ENCODE measurements around the gene AFF1. TPM values are rescaled to one million over a fixed set of nuclear protein-coding genes. Genes with fewer than 3 reads are reported as not detected.
A peak's percentile ranks its signal among the peaks of the same experiment; 100 is the strongest.
"Not testable (repeated sequence)": the region's sequence is repeated elsewhere in the genome, so short reads cannot be mapped to it uniquely, and the experiment has no call there.

AFF1 gene
- total RNA-seq, 1 experiment from 2014 or later: 22.6 TPM

DNA sequence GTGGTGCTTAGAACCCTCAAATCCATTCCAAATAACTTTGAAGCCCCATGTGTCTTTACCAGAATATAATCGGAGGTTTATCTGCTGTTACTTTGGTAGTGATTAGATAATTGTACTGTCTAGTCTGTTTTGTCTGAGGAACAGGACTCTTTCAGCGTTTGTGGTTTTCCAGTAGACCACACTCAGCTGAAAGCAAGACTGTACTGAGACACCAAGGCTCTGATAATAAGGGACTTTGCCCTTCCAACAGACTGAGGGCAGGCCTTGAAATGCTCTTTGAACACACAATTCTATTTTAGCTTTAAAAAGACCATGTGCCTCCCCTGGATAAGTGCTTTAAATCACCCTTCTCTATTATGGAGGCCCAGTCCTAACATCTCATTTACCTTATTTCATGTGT is 209.5 kb downstream of the AFF1 start:
- DNase-seq (ENCODE audit: low spot score): no peak

DNA sequence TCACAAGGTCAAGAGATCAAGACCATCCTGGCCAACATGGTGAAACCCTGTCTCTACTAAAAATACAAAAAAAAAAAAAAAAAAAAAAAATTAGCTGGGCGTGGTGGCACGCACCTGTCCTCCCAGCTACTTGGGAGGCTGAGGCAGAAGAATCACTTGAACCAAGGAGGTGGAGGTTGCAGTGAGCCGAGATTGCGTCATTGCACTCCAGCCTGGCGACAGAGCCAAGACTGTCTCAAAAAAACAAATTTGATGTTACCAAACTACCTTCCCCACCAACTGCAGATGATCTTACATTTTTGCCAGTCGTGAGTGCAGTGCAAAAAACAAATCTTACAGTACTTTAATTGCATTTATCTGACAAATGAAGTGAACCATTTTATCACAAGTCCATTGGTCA is 211.1 kb downstream of the AFF1 start:
- not testable (repeated sequence) for DNase-seq (ENCODE audit: low spot score)

DNA sequence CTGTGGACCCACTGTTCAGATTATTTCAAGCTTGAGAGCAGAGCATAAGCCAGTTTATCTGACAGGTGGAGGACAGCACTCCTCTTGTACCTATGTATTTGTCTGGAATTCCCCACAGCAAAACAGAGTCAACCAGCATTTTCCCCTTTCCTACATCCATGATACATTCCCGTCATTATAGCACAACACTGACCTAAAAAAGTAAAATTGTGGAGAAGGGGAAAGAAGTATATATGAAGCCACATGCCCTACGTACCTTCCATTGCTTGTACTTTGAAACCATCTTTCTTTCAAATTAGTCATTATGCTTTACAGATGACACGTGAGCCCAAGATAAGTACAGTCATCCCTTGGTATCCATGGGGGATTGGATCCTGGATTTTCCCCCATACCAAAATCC is 212.3 kb downstream of the AFF1 start:
- DNase-seq (ENCODE audit: low spot score): no peak

DNA sequence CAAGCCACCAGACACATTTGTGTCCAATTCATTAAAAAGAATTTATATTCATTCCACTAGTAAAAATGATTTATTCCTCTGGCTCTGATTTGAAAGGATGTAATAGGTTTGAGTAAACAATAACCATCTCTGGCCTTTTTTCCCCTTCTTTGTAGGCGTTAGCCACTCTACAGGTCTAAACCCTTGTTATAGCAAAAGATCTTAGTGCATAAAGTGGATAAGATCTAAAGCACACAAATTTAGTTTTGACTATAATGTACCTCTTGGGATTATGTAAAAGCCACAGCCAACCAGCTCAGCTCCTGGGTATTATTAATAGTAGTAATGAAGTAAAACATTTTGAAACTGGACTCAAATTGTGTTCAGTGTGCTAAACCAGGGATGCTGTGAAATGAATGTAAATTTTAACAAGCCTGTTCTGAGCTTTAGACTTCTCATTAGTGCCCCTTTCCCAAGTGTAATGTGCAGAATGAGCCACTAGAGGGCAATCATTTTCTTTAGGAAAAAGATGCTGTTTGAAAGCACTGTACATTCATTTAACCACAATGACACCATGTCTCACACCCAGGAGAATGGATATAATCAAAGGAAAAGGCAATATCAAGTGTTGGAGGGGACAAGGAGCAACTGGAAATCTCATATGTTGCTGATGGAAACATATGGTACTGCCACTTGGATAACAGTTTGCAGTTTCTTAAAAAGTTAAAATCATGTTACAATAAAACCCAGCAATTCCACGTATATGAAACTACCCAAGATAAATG is 215.9 kb downstream of the AFF1 start:
- DNase-seq (ENCODE audit: low spot score): peak; percentile 94

DNA sequence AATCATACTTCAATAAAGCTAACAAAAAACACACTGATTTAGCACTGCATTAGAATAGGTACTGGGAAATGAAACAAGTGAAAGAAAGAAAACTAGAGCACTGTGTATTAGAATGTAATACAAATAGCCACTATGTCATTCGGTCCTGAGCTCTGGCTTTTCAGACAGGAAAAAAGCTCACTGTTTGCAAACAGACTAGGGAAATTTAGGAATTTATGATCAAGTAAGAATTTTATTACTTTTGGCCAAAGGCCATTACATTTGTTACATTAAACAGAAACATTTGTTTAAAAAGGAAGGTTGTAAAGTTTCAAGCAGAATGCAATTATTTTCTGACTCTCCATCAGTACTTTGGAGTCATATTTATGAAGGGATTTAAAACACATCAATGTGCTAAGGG is 216.9 kb downstream of the AFF1 start:
- no peak for DNase-seq (ENCODE audit: low spot score)

DNA sequence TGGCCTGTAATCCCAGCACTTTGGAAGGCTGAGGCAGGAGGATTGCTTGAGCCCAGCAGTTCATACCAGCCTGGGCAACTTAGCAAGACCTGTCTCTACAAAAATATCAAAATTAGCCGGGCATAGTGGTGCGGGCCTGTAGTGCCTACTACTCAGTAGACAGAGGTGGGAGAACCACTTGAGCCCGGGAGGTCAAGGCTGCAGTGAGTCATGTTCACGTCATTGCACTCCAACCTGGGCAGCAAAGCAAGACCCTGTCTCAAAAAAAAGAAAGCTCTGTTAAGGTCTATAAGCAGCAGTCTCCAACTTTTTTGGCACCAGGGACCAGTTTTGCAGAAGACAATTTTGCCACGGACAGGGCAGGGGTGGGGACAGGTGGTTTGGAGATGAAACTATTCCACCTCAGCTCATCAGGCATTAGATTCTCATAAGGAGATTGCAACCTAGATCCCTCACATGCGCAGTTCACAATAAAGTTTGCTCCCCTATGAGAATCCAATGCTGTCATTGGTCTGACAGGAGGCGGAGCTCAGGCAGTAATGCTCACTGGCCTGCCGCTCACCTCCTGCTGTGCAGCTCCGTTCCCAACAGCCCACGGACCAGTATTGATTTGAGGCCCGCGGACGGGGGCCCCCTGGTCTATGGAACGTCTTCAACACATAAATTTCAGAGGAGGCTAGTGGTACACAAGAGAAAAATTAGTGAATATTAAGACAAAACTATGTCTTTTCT is 217.7 kb downstream of the AFF1 start:
- DNase-seq (ENCODE audit: low spot score): no peak

DNA sequence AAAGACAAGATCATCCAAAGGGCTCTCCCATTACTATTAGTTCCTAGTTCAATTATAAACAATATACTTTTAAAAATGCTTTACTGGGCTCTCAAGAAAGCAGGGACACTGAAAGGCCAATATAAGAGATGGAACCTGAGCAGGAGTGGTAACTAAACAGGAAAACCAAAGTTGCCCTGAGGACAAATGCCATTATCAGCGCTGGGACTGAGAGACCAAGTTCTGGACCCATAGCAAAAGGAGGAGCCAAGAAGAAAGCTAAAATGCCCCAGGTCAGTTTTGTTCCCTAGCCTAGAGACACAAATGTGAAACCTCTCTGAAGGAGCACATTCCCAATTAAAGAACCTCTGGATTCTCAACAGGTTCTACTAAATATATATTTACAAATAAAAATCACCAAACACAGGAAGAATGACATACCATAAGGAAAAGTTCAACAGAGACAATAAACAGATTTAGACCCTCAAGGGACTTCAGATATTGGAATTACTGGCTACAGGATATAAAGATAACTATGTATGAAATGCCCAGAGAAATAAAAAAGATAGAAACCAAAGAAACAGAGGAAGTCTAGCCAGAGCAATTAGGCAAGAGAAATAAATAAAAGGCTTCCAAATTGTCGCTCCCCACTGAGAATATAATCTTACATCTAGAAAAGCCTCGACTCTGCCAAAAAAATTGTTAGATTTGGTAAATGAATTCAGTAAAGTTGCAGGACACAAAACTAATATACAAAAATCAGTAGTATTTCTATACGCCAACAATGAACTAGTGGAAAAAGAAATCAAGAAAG is 218.5 kb downstream of the AFF1 start:
- DNase-seq (ENCODE audit: low spot score): no peak

DNA sequence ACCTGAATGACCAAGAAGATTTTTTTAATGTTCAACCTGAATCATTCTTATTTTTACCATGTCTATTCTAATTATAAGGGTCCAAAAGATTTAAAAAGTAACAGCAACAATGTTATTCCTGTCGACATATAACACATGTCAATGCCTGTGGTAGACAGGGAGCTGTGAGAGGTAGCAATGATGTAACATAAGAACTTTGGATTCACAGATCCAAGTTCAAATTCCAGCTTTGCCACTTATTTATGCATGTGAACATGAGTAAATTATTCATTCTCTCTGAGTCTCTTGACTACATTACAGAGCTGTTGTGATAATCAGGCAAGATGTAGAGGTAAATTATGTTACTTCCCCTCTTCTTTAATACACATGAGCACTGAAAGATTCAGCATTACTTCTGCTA is 231.1 kb downstream of the AFF1 start:
- no peak for DNase-seq (ENCODE audit: low spot score)

DNA sequence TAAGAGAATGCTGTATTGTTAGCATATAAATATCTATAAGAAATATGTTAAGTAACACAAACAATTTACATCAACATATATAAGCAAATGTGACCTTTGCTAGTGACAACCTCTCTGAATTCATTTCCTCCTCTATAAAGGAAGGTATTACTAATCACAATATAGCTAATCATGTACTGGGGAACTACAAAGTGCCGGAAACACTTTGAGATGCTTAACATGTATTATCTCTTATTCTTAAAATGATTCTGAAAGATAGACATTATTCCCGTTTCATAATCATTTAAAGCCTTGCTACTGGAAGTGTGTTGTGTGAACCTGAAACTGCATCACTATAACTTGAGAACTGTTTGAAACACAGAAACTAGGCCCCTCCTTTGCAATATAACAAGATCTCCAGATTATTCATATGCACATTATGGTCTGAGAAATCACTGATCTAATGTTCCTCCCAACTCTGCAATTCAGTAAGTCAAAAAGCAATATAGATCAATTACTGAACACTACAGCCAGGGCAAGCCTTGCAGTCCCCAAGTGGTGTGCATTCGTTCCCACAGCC is 231.6 kb downstream of the AFF1 start:
- no peak for DNase-seq (ENCODE audit: low spot score)

DNA sequence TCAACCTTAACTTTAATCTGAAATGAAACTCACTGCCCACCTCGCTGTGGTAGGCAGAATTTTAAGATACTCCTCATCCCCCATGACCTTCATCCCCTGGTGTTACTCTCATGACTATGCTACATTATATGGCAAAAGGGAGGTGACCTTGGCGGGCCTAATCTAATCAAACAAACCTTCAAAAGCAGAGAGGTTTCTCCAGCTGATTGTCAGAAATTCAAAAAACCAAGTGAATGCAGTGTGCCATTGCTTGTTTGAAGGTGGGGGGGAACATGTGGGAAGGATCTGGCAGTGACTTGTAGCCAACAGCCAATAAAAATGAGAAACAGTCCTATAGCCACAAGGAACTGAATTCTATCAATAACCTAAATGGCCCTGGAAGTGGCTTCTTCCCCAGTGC is 237.1 kb downstream of the AFF1 start:
- no peak for DNase-seq (ENCODE audit: low spot score)

DNA sequence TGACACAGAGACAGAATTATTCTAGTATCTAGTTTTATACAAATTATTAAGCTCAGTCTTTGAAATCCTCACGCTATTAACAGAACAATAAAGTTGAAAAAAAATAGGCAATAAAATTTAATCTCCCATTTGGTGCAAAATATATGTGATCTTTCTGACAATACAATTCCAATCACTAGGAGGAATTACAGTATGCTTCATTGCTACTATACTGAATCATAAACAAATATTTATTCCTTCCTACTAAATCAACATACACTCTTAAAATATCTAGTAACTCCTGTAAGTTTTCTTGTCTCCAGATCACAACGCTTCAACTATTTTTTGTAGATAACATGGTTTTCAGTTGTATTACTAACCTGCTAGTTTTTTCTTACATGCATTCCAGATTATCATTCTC is 239.9 kb downstream of the AFF1 start:
- no peak for DNase-seq (ENCODE audit: low spot score)

DNA sequence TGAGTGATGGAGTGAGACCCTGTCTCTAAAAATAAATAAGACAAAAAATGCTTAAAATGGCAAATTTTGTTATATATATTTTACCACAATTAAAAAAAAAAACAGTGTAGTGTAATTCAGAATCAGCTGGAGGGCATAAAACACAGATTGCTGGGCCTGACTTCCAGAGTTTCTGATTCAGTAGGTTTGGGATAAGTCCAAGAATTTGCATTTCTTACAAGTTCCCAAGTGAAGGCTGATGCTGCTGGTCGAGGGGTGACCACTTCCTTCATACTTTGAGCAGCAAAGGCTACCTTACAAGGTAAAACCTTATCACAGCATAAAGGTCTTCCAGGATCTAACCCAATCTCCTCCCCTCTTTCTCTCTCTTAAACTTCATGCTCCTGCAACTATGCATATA is 244.9 kb downstream of the AFF1 start:
- no peak for DNase-seq (ENCODE audit: low spot score)

DNA sequence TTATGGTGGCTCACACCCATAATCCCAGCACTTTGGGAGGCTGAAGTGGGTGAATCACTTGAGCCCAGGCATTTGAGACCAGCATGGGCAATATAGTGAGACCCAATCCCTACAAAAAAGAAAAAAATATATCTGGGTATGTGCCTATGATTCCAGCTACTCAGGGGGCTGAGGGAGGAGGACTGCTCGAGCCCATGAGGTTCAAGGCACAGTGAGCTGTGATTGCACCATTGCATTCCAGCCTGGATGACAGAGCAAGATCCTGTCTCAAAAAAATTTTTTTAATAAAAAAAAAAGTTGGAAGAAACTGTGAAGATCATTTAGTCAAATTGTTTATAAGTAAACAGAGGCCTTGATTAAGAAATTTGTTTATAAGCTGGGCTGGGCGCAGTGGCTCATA is 246.0 kb downstream of the AFF1 start:
- no peak for DNase-seq (ENCODE audit: low spot score)

DNA sequence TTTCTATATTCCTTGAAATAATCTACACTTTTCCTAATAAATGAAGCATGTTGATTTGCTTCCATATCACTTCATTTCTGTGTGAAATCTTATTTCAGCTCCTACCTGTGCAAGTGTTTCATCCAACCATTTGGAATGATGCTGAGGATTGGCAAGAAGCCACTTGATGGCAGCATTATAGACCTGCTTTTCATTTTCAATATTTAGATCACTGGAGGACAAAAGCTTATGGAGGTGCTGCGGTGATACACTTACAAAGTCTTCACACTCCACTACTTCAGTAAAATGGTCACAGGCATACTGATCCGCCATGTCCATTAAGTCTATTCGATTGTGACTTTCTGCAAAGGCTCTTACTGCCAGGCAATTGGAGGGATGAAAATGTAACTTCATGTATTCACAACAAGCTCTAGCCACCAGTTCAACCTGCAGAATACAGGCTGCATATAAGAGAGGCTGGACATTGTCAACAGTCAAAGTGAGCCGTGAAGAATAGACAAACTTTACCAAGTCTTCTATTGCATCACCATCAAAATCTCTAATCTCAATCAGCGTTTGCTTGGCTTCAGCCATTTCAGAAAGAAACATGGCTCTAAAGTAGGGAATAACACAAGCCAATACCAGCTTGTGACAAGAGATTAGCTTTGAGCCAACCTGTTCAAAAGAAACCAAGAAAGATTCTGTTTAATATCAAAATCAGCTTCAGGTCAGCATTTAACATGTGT is 250.5 kb downstream of the AFF1 start:
- no peak for DNase-seq (ENCODE audit: low spot score)

DNA sequence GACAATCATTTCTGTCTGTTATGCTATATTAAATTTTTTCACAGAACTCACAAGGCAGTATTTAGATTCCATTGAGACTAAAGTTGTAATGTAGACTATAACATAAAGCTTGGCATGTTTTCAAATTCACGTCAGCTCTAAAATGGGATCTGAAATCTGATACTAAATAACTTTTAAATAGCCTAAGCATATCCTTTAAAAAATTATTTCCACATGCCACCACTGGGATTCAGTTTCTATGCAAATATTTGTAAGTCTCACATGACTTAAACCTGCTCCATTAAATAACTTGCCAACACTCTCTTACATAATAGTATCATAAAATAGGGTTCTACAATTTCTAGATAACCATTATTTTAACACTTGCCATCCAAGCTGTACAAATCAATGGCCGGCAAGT is 253.2 kb downstream of the AFF1 start:
- no peak for DNase-seq (ENCODE audit: low spot score)

DNA sequence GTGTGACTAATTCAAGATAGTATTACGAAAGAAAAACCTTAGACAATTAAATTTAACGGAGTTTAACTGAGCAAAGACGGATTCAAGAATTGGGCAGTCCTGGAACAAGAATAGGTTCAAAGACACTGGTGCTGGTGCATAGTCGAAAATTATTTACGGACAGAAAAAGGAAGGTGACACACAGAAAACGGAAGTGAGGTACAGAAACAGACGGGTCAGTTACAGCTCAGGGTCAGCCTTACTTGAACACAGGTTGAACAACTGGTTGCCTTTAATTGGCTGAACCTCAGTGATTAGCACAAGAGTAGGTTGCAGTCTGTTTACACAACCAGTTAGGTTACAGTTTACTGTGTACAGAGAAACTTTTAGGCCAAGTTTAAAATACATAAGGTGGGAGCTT is 254.1 kb downstream of the AFF1 start:
- DNase-seq (ENCODE audit: low spot score): no peak

Other genes with a start within 250 kb of the AFF1 start
- gene SLC10A6, start 85.6 kb upstream of the AFF1 start, total RNA-seq (2014; rRNA removed; shearing (Covaris generic)): not detected in 2 replicates
- 0.10 and 0.41 TPM in 2 replicates for gene C4orf36, start 42.6 kb upstream of the AFF1 start, total RNA-seq (2014; rRNA removed; shearing (Covaris generic))